AG04450 (cell line): ENCODE results near the gene DNAJC27. TPM values are rescaled to one million over a fixed set of nuclear protein-coding genes. Genes with fewer than 3 reads are reported as not detected.

Source experiments
- CTCF ChIA-PET: fragments of 300-600, 350-600 bp; formaldehyde crosslinking; extraction: SDS; loops from one replicate; lab custom pipeline; 2022; ENCODE audit warnings: antibody characterized with exemption, inconsistent platforms; lab: Charles Lee
- POLR2A ChIA-PET: fragments of 350-600 bp; formaldehyde crosslinking; extraction: SDS; loops from one replicate; lab custom pipeline; 2021; ENCODE audit warnings: antibody characterized with exemption, inconsistent platforms; lab: Yijun Ruan, JAX
- DNase-seq: peaks from one replicate; pipeline ENCODE4 v3.0.0-alpha.2; 2011; ENCODE audit warnings: low read depth, low spot score
- H3K27ac ChIP-seq: one replicate; pipeline ENCODE4 v1.5.1; 2012; ENCODE audit warnings: low read depth, low read length, control low read depth
- H3K27me3 ChIP-seq: one replicate; pipeline ENCODE4 v1.6.0; 2012; ENCODE audit warnings: low read length; ENCODE audit not compliant: control insufficient read depth, insufficient read depth
- H3K4me3 ChIP-seq: 2 replicates; pipeline ENCODE4 v1.5.1; 2011; ENCODE audit warnings: mild to moderate bottlenecking, low read depth, low read length, control low read depth
- H3K9me3 ChIP-seq: 2 replicates; pipeline ENCODE4 v1.5.1; 2012; ENCODE audit warnings: low read length; ENCODE audit not compliant: control insufficient read depth, insufficient read depth
- CTCF ChIP-seq: IDR thresholded peaks from 2 replicates; pipeline ENCODE4 v1.5.1; 2011; ENCODE audit warnings: low read depth, low read length, control low read depth, inconsistent platforms
- polyA plus RNA-seq: library from polyadenylated mRNA; depleted of rRNA; stranded (reverse); fragments of >200 nt; gene quantifications from 2 replicates; pipeline ENCODE4 v1.2.3, GENCODE V29; 2011

Gene DNAJC27
- polyA plus RNA-seq, 1 experiment: 4.1 TPM

GRCh38 chr2:24913911-24914310 is 57.8 kb downstream of the DNAJC27 start:
- 0 out of 2 replicates have a peak, but pooled peaks cover 4% of the 10 kb centered on the region for H3K9me3 ChIP-seq
- CTCF ChIA-PET: no interaction called here
- no peak overlapping the region for H3K4me3 ChIP-seq
- no peak for DNase-seq
- TF ChIP-seq CTCF: no peak
- H3K27ac ChIP-seq: no peak overlapping the region
- POLR2A ChIA-PET: no interaction called here
- no peaks in the 10 kb centered on the region for H3K27me3 ChIP-seq

- H3K4me3 ChIP-seq: no peak overlapping the region
- TF ChIP-seq CTCF: no peak
- 0 out of 2 replicates have a peak, but pooled peaks cover 4% of the 10 kb centered on the region for H3K9me3 ChIP-seq
- ChIA-PET CTCF (no interaction called here), POLR2A (no interaction called here)
- no peak for DNase-seq
- no peak overlapping the region for H3K27ac ChIP-seq
- no peaks in the 10 kb centered on the region for H3K27me3 ChIP-seq
These were observed 58.8 kb downstream of the DNAJC27 start for GRCh38 chr2:24912986-24913385.

GRCh38 chr2:24912523-24912922 is 59.2 kb downstream of the DNAJC27 start:
- Histone ChIP-seq H3K27ac (no peak overlapping the region), H3K9me3 (0 out of 2 replicates have a peak, but pooled peaks cover 4% of the 10 kb centered on the region), H3K4me3 (no peak overlapping the region), H3K27me3 (no peaks in the 10 kb centered on the region)
- TF ChIP-seq CTCF: no peak
- POLR2A ChIA-PET: interaction anchor here (0.7 kb wide), 1 partner anchor 85 kb away, joined by 3 read pairs; no protein-coding TSS in a partner anchor
- no peak for DNase-seq
- CTCF ChIA-PET: no interaction called here

- Histone ChIP-seq H3K27me3 (no peaks in the 10 kb centered on the region), H3K9me3 (0 out of 2 replicates have a peak, but pooled peaks cover 4% of the 10 kb centered on the region), H3K27ac (no peak overlapping the region), H3K4me3 (no peak overlapping the region)
- ChIA-PET CTCF (no interaction called here), POLR2A (no interaction called here)
- TF ChIP-seq CTCF: no peak
- DNase-seq: no peak
These were observed 61.5 kb downstream of the DNAJC27 start for GRCh38 chr2:24910245-24910644.

GRCh38 chr2:24909555-24910177 is 62.1 kb downstream of the DNAJC27 start:
- Histone ChIP-seq H3K27me3 (no peaks in the 10 kb centered on the region), H3K27ac (no peak overlapping the region), H3K9me3 (0 out of 2 replicates have a peak, but pooled peaks cover 4% of the 10 kb centered on the region), H3K4me3 (no peak overlapping the region)
- POLR2A ChIA-PET: no interaction called here
- TF ChIP-seq CTCF: no peak
- CTCF ChIA-PET: no interaction called here
- no peak for DNase-seq
